Heart left ventricle (tissue), 16 donors: ENCODE data around the gene CCDC50. TPM values are rescaled to one million over a fixed set of nuclear protein-coding genes. Genes with fewer than 3 reads are reported as not detected.

Source experiments
- ATAC-seq, 4 donors: fragments of 200-7000 bp; cut with Tn5 transposase; one replicate each; pipeline ENCODE4 v1.9.1; 2020 to 2022; ENCODE audit warnings: moderate library complexity in 4 of 4, mild to moderate bottlenecking in 3 of 4, moderate number of reproducible peaks in 1 of 4
- DNase-seq, 5 donors: peaks; one replicate each; pipeline ENCODE4 v3.0.0-alpha.2; 2020
- H3K27ac ChIP-seq, 12 donors: fragments of 200-600 bp; sonication (generic) in 4 of 12; one replicate each; pipeline versions ENCODE4 v1.5.0 to v1.8.0; 2016 to 2022; ENCODE audit warnings: mild to moderate bottlenecking in 2 of 12
- H3K27me3 ChIP-seq, 9 donors: fragments of 200-600 bp; sonication (generic) in 2 of 9; one replicate each; pipeline versions ENCODE4 v1.5.1 to v1.8.0; 2016 to 2022; ENCODE audit warnings: mild to moderate bottlenecking in 3 of 9
- H3K36me3 ChIP-seq, 9 donors: fragments of 200-600 bp; sonication (generic) in 2 of 9; one replicate each; pipeline versions ENCODE4 v1.5.0 to v1.8.0; 2018 to 2022; ENCODE audit warnings: mild to moderate bottlenecking in 2 of 9
- H3K4me1 ChIP-seq, 12 donors: fragments of 200-600 bp; sonication (generic) in 4 of 12; one replicate each; pipeline versions ENCODE4 v1.5.0 to v1.8.0; 2016 to 2022; ENCODE audit warnings: mild to moderate bottlenecking in 3 of 12
- H3K4me3 ChIP-seq, 12 donors: fragments of 200-600 bp; sonication (generic) in 4 of 12; one replicate each; pipeline versions ENCODE4 v1.5.0 to v1.8.0; 2017 to 2022; ENCODE audit warnings: mild to moderate bottlenecking in 9 of 12, moderate library complexity in 4 of 12
- H3K9me3 ChIP-seq, 12 donors: fragments of 200-600 bp; sonication (generic) in 4 of 12; one replicate each; pipeline versions ENCODE4 v1.5.0 to v1.8.0; 2016 to 2022; ENCODE audit warnings: mild to moderate bottlenecking in 1 of 12
- POLR2A ChIP-seq, 2 donors: fragments of 450-650 bp; IDR thresholded peaks; one replicate each; pipeline ENCODE4 v1.6.1; 2017; ENCODE audit warnings: antibody characterized with exemption in 2 of 2, mild to moderate bottlenecking in 2 of 2, moderate library complexity in 2 of 2
- WGBS, 4 donors: extraction: QIAGEN DNeasy Blood & Tissue Kit in 2 of 4; methylation state at CpG; one replicate each; pipeline versions ENCODE4 v1.1.5 to v1.1.7; 2013 to 2018; 5-methylcytosine and 5-hydroxymethylcytosine counted together
- intact Hi-C, 10 donors: fragments of 100-400 bp; cut with DNase I; formaldehyde crosslinking; loops; one replicate each; pipeline versions ENCODE4 v1.11.1 to v1.14.2; 2022
- polyA plus RNA-seq, 2 donors: library from polyadenylated mRNA; stranded (reverse); fragments of 200-250 nt; gene quantifications; one replicate each; pipeline ENCODE4 v1.2.3, GENCODE V29; 2013
- total RNA-seq, 9 donors: library from RNA; depleted of rRNA in 2 of 9; stranded (reverse); fragments of >200 nt in 2 of 9; fragmentation: NEBNext Ultra II Directional in 3 of 9; extraction: Animal tissue kit (Norgen Biotek cat#: 25700) in 3 of 9; gene quantifications; one replicate each; pipeline versions ENCODE4 v1.1.0 to v1.2.4, GENCODE V29; 2016 to 2023
- TF ChIP-seq, protein P1 (sequence below), 12 donors: fragments of 200-600 bp; sonication (generic) in 4 of 12; IDR thresholded peaks; one replicate each; pipeline versions ENCODE4 v1.5.0 to v1.8.0; 2018 to 2022; ENCODE audit warnings: antibody characterized with exemption in 12 of 12, mild to moderate bottlenecking in 5 of 12
- donor health status: ischemic (EF 13 %, LVEDD 7.1; RV severe dilation, severe dysfunction).
- donor health status: healthy with polysubstance abuse.
- donor health status: DM: no; HTN: yes; CAD: no.
- donor health status: DM: no; HTN: no; CAD: no.
- donor health status: ischemic (EF 25% LVEDD 6.9; RV normal size, moderate dysfunction).
- donor health status: ischemic (EF 25% LVEDD 5.7; RV mildly dilated, moderate dysfunction).
- donor health status: healthy.
- donor health status: DM: yes; HTN: yes; CAD: no.
- donor health status: ischemic (EF 35%, LVEDD 5.7; RV mildly dilated, moderate dysfunction).
- donor health status: nonischemic (EF 11% LVEDD 7.7; RV severe dilation, severe dysfunction).
- donor health status: DM: yes; HTN: yes; CAD: no.
- donor health status: PGD.
- donor health status: ischemic (EF 29% LVEDD 5.4; RV normal size, mild dysfunction).
- donor health status: nonischemic (EF 23%, LVEDD 6.1; RV moderate dilation, normal function).

Gene CCDC50
- total and polyA plus RNA-seq, 11 donors = 16.1 to 75.7 (median 54.2) TPM

- TF ChIP-seq POLR2A (IDR thresholded peaks at IDR 0.05) = no peak
- peaks cover 0 to 12% (median 5%) of the 10 kb centered on the region in 12 donors for H3K4me1 ChIP-seq
- no peak overlapping the region for H3K27ac ChIP-seq
- H3K36me3 ChIP-seq = no peaks in the 10 kb centered on the region
- DNase-seq (no peak), ATAC-seq (no peak)
- WGBS, 4 donors = 86 to 100% (median 97%) methylated on average over 2 of the region's 2 CpGs
- intact Hi-C loops = loop anchor here in 5 of 10 donors (5.0 to 10.0 kb wide), 6 partner anchors 33 to 80 kb away; no protein-coding TSS in a partner anchor
- no peaks in the 10 kb centered on the region for H3K9me3 ChIP-seq
- no peak overlapping the region for H3K4me3 ChIP-seq
- H3K27me3 ChIP-seq = no peaks in the 10 kb centered on the region
These were observed 4.3 kb upstream of the CCDC50 start for GRCh38 chr3:191324936-191325335.

GRCh38 chr3:191327526-191327925, 1.7 kb upstream of the CCDC50 start:
- peaks cover 7 to 34% (median 19%) of the 10 kb centered on the region in 12 donors for H3K4me1 ChIP-seq
- no peaks in the 10 kb centered on the region for H3K36me3 ChIP-seq
- H3K27me3 ChIP-seq = no peaks in the 10 kb centered on the region
- DNase-seq (no peak), ATAC-seq (no peak)
- no peaks in the 10 kb centered on the region for H3K9me3 ChIP-seq
- 46 to 79% (median 56%) methylated on average over 2 of the region's 2 CpGs for WGBS, 4 donors
- no peak overlapping the region for H3K4me3 ChIP-seq
- TF ChIP-seq, protein P1, sequence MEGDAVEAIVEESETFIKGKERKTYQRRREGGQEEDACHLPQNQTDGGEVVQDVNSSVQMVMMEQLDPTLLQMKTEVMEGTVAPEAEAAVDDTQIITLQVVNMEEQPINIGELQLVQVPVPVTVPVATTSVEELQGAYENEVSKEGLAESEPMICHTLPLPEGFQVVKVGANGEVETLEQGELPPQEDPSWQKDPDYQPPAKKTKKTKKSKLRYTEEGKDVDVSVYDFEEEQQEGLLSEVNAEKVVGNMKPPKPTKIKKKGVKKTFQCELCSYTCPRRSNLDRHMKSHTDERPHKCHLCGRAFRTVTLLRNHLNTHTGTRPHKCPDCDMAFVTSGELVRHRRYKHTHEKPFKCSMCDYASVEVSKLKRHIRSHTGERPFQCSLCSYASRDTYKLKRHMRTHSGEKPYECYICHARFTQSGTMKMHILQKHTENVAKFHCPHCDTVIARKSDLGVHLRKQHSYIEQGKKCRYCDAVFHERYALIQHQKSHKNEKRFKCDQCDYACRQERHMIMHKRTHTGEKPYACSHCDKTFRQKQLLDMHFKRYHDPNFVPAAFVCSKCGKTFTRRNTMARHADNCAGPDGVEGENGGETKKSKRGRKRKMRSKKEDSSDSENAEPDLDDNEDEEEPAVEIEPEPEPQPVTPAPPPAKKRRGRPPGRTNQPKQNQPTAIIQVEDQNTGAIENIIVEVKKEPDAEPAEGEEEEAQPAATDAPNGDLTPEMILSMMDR (IDR thresholded peaks at IDR 0.05) = no peak
- no peak for TF ChIP-seq POLR2A (IDR thresholded peaks at IDR 0.05)
- H3K27ac ChIP-seq = peak overlapping the region in 2 of 12 donors; percentile 95 to 97
- intact Hi-C loops = loop anchor here in 5 of 10 donors (5.0 to 10.0 kb wide), 6 partner anchors 35 to 83 kb away; no protein-coding TSS in a partner anchor

DNA sequence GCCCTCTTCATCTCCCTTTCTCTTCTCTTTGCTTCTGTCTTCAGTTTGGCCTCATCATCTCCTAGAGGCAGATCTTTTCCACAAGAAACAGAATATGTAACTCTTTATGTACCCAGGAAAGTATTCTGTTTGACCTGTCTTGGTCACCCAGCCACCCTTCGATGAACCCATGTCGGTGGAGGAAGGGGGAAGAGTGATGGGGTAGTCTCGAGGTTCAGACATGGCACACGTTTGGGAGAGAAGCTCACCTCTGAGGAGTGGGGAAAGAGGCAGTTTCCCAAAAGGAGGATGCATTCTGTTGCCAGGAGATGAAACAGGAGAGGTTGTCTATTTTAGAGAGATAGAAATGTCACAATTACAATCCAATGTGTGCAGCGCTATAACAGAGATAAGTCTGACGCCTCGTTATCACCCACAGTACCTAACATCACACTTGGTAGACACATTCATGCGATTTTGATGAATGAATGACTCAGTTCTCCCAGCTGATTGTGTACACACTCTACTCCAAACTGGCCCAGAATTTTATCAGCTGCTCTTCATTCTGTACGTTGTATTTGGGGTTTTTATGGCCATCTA, 722 bp upstream of the CCDC50 start:
- Histone ChIP-seq H3K27me3 (no peaks in the 10 kb centered on the region), H3K9me3 (no peaks in the 10 kb centered on the region), H3K4me3 (peak overlapping the region; percentile 72 to 99 (median 93)), H3K4me1 (peaks cover 7 to 43% (median 28%) of the 10 kb centered on the region in 12 donors), H3K27ac (peak overlapping the region; percentile 92 to 98 (median 96)), H3K36me3 (no peaks in the 10 kb centered on the region)
- ATAC-seq (peak; percentile 8 to 28 (median 10)), DNase-seq (no peak)
- intact Hi-C loops = loop anchor here in 5 of 10 donors (5.0 to 10.0 kb wide), 6 partner anchors 36 to 84 kb away; no protein-coding TSS in a partner anchor
- WGBS, 4 donors = 42 to 53% (median 48%) methylated on average over 9 of the region's 9 CpGs
- no peak for TF ChIP-seq POLR2A (IDR thresholded peaks at IDR 0.05)
- TF ChIP-seq, protein P1 (IDR thresholded peaks at IDR 0.05) = no peak

DNA sequence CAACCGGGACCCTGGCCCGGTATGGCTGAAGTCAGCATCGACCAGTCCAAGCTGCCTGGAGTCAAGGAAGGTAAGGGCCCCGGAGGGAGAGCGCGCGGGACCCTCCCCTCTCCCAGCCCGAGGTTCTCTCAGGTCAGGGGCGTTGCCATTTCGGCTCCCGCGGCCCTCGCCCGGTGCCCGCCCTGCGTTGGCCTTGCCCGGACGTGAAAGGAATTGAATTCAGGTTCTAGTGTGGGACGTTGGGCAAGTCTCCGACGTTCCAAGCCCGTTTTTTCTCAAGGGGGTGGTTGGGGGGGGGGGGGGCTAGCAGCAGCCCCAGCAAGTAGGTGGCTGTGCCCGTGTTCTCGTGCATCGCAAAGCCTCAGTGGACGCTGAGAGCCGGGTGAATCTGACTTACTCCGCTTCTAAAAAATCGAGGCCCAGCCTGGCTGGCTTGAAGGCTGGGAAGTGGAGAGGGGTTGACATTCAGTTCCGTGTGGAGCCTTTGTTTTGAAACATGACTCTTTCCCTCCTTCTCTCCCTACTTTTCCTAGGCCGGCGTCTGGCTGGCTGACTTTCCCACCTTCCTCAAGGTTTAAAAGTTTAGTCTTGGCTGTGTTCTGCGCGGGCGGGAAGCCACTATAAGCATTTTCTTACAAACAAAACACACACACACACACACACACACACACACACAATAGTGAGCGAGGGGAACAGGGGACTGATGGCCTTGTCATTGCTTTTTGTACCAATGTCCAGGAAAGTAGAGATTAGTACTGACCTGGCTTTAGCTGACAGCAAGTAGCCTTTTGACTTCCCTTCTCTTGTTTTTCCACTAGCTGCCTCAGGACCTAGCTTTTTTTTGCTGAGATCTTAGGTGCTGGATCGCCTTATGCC, 698 bp downstream of the CCDC50 start, which contains the start of gene UTS2B:
Gene UTS2B (minus strand): TSS at position 873 of the 876 bp plus-strand sequence. CDS start 48,337 bp downstream, outside the sequence.
- no peaks in the 10 kb centered on the region for H3K27me3 ChIP-seq
- intact Hi-C loops = loop anchor here in 9 of 10 donors (5.0 to 10.0 kb wide), 7 partner anchors 38 to 85 kb away; no protein-coding TSS in a partner anchor
- WGBS, 4 donors = 0 to 1% (median 1%) methylated on average over 16 to 37 of the region's 37 CpGs
- ATAC-seq = peak; percentile 43 to 77 (median 56)
- no peaks in the 10 kb centered on the region for H3K36me3 ChIP-seq
- peak within 1 kb of the TSS; percentile 92 to 98 (median 96) for H3K27ac ChIP-seq
- peak; percentile 32 to 74 (median 58) for DNase-seq
- TF ChIP-seq, protein P1 (IDR thresholded peaks at IDR 0.05) = no peak
- TF ChIP-seq POLR2A (IDR thresholded peaks at IDR 0.05) = peak in 1 of 2 donors; percentile 3
- peak within 1 kb of the TSS; percentile 72 to 99 (median 93) for H3K4me3 ChIP-seq
- peaks cover 7 to 58% (median 40%) of the 10 kb centered on the region in 12 donors for H3K4me1 ChIP-seq
- H3K9me3 ChIP-seq = no peaks in the 10 kb centered on the region
